GM12874 (cell line): Measurements from ENCODE around the gene TMPRSS15.

Source experiments
- TF ChIP-seq, protein P1 (sequence below): IDR thresholded peaks from 2 replicates; pipeline ENCODE4 v1.5.1; 2011; ENCODE audit warnings: low read depth, mild to moderate bottlenecking, control low read depth, low read length, moderate library complexity; ENCODE audit not compliant: insufficient read depth

The TMPRSS15 gene

DNA sequence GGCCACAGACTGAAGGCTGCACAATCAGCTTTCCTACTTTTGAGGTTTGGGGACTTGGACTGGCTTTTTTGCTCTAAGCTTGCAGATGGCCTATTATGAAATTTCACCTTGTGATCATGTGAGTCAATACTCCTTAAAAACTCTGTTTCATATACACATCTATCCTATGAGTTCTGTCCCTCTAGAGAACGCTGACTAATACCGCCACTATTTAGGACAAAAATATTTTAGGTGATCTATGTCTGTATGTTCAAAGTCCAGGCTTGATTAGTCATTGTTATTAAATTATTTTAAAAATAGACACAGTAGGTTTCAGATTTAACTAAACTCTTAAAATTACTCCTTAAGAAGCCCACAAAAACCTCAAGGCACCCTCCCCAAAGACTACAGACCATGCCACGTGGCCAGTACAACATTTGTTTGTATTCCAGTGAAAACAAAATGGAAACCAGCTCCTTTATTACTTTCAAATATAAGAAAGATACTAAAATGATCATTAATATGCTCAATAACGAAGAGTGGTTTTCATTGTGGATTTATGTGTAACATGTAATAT lies 63.1 kb downstream of the TMPRSS15 start:
- TF ChIP-seq, protein P1, sequence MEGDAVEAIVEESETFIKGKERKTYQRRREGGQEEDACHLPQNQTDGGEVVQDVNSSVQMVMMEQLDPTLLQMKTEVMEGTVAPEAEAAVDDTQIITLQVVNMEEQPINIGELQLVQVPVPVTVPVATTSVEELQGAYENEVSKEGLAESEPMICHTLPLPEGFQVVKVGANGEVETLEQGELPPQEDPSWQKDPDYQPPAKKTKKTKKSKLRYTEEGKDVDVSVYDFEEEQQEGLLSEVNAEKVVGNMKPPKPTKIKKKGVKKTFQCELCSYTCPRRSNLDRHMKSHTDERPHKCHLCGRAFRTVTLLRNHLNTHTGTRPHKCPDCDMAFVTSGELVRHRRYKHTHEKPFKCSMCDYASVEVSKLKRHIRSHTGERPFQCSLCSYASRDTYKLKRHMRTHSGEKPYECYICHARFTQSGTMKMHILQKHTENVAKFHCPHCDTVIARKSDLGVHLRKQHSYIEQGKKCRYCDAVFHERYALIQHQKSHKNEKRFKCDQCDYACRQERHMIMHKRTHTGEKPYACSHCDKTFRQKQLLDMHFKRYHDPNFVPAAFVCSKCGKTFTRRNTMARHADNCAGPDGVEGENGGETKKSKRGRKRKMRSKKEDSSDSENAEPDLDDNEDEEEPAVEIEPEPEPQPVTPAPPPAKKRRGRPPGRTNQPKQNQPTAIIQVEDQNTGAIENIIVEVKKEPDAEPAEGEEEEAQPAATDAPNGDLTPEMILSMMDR = no peak

DNA sequence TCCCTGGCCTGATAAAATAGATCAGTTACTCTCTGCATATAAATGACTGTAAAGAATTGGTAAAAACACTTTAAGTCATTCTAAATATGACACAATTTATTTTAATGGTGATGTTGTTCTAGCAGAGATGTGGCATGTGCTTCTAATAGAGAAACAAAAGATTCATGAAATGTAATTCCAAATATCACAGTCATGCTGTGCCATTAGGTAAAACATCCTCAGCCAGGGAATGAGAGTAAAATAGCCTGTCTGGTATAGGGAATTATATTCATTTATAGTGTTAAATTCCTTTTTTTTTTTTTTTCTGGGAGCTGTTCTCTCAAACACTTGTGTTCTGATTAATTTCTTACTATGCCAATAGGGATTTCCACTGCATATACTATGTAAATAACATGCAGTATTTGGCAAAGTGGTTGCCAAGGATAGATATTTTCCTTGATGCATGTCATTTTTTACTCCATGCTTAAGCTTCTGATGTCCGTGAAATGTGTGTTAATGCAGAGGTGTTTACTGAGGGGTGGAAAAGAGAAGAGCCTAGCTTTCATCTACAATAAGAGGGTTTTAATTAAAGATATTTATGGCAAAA lies 67.8 kb downstream of the TMPRSS15 start:
- TF ChIP-seq, protein P1 = no peak

GRCh38 chr21:18334066-18334465 lies 69.5 kb downstream of the TMPRSS15 start:
- TF ChIP-seq, protein P1 = no peak

GRCh38 chr21:18318156-18318555 lies 85.4 kb downstream of the TMPRSS15 start:
- TF ChIP-seq, protein P1 = no peak

DNA sequence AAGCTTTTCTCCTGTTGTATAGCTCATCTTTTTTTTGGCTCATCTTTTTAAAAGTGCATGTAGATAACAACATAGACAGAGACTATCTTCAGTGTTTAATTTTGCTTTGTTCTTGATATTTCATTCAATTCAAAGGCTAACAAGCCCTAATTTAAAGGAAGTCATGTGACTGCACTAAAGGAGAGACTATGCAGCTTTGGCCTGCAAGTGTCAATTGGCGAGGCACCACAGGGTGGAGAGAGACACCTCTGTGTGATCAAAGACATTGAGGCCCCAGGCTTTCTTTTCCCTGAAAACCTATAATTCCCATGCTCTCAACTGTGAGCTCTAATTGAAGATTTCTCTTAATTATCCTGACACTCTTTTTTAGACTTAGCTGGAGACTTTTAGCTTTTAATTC lies 105.4 kb downstream of the TMPRSS15 start:
- TF ChIP-seq, protein P1 = no peak

GRCh38 chr21:18294100-18294499 lies 109.5 kb downstream of the TMPRSS15 start:
- TF ChIP-seq, protein P1 = no peak

DNA sequence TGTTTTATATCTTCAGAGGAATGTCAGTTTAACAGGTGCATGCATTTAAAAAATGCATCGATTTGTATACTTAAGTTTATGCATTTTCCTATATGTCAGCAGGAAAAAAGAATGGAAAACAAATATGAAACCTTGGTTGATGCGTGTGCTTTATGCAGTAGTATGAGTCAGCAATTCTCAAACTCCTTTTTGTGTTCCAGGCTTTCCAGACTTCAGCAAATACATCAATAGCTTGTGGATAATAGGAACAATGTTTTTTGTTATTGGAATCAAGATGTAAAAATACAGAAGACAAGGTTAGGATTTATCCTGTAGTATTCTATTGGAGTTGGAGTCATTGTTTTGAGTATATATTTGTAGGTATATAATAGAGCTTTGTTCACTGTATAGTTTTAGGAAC lies 113.7 kb downstream of the TMPRSS15 start:
- TF ChIP-seq, protein P1 = no peak
